ENCODE data around the gene CT83.

CT83 gene, protein sequence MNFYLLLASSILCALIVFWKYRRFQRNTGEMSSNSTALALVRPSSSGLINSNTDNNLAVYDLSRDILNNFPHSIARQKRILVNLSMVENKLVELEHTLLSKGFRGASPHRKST

GRCh38 chrX:116462822-116463221, at the start of gene CT83:
TSS of gene CT83 (minus strand) at chrX:116462976. CDS start at chrX:116462856, 120 bp downstream.
- peak; percentile 46 for DNase-seq

GRCh38 chrX:116499780-116500179, 37.0 kb upstream of the CT83 start:
- peak; percentile 53 for DNase-seq

DNA sequence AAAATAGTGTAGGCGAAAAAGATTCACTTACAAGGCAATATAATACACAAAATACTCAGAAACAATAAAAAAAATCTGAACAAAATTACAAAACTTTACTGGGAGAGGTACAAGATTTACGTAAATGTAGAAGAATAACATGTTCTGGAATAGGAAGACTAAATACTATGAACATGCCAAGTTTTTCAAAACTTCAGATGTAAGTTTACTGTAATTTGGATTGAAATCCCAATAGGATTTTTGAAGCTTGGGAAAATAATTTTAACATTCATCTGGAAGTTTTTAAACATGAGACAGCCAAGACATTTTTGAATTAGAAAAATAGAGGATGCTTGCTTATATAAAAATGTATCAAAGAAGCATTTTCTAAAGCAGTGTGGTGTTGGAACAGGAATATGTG, 30.5 kb upstream of the CT83 start:
- DNase-seq: no peak

- DNase-seq: no peak
Observed at GRCh38 chrX:116490104-116490503, 27.3 kb upstream of the CT83 start.

- DNase-seq: no peak
Observed at GRCh38 chrX:116480059-116480458, 17.3 kb upstream of the CT83 start.

DNA sequence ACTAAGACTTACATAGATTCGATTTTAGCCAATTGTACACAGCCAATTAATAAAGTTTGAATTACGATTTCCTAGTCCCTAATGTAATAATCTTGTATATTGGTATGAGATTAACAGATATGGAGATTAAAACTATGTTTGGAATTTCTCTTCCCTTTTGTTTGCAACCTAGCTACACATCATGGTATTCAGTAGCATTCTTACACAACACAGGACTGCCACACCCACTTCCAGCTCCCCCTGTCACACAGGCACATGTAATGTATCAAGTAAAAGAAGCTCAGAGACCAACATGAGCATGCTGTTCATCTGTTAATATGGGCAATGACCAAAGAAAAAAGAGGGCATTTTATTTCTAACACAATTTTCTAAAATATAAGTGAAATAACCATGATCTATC, 13.6 kb downstream of the CT83 start:
- no peak for DNase-seq

GRCh38 chrX:116436358-116436816, 26.4 kb downstream of the CT83 start, which contains the start of gene SLC6A14:
TSS of gene SLC6A14 (plus strand) at chrX:116436606. CDS start at chrX:116436710, 104 bp downstream.
- DNase-seq: no peak

DNA sequence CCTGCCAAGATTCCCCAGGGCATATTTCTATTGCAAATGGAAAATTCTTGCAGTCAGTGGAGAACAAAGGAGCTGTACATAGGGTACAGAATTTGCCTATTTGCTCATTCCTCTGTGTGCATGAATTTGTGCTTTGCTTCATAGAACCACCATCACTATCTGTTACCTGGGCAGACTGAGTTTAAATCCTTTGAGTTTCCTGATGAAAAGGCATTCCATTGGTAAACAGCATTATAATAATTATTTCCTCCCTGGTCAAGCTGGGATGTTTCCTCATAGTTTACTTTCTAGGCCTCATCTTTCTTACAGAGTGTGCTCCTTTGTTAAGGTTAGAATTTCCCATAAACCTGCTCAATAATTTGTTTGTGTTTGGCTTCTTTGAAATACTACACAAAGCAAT, 27.2 kb downstream of the CT83 start:
- DNase-seq: no peak

DNA sequence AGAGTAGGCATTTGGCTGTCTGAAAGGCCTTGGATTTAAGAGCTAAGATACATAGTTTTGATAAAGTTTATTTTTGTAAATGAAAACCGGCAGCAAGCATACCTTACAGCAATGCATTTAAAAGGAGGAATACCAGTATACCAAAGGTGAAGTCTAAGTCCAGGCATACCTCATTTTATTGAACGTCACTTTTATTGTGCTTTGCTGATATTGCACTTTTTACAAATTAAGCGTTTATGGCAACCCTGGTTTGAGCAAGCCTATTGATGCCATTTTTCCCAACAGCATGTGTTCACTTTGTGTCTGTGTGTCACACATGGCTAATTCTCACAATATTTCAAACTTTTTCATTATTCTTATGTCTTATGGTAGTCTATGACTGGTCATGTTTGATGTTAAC, 34.8 kb downstream of the CT83 start:
- no peak for DNase-seq

DNA sequence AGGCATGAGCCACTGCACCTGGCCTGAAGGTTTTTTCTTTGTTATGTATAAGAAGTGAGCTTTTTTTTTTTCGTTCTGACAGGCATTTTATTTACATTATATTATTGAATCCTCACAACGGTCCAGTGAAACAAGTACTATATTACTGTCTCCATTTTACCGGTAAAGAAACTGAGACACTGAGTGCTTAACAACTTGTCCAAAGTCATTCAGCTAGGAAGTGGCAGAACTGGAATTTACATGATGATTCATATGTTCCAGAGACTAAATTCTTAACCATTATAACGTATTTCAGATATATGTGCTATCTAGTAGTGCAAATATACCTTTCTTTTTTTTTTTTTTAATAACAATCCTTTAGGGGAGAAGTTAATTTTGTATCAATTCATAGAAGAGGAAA, 44.8 kb downstream of the CT83 start:
- DNase-seq: no peak

GRCh38 chrX:116417214-116417613, 45.6 kb downstream of the CT83 start:
- no peak for DNase-seq

GRCh38 chrX:116413273-116413672, 49.5 kb downstream of the CT83 start:
- DNase-seq: no peak

Measured in RPMI8226 (cell line).